Transverse colon (tissue), 4 donors: ENCODE data around the gene VPS35.

Experiments
- EP300 ChIP-seq: sonication (generic); formaldehyde crosslinking; IDR thresholded peaks from one replicate; pipeline ENCODE4 v1.6.1; 2017; ENCODE audit warnings: antibody characterized with exemption, low read depth
- POLR2A ChIP-seq: fragments of 450-650 bp; IDR thresholded peaks from one replicate; pipeline ENCODE4 v1.6.1; 2016; ENCODE audit warnings: antibody characterized with exemption, mild to moderate bottlenecking, moderate library complexity
- POLR2AphosphoS5 ChIP-seq, 3 donors: sonication (generic); formaldehyde crosslinking; IDR thresholded peaks; one replicate each; pipeline ENCODE4 v1.6.1; 2016; ENCODE audit warnings: antibody characterized with exemption in 3 of 3
- TF ChIP-seq, protein P1 (sequence below), 5 experiments: fragments of 200-600 bp in 3 of 5; fragments of 450-650 bp in 2 of 5; sonication (generic) in 3 of 5; IDR thresholded peaks; 1 replicate in 2 of 5; 2 replicates in 3 of 5; pipeline ENCODE4 v1.5.1; 2016 to 2017; ENCODE audit warnings: antibody characterized with exemption in 5 of 5, inconsistent platforms in 3 of 5, mild to moderate bottlenecking in 2 of 5, moderate library complexity in 1 of 5

DNA sequence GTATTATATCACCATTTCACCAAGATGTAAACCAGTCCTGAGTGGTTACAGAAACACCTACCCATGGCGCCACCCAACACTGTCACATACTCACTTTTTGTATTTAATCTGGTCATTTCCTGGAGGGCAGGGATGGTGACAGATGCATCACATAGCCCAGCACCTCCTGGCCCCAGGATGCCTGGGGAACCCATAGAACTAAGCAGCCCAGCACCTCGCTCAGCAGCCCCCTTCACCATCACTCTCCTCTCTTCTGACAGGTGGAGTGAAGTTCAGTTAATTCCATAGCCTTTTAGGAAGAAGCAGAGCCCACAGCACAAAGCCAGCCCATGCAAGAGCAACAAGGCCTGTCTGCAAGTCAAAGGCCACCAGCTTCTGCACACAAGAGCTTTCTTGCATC is 31.6 kb upstream of the VPS35 start:
- TF ChIP-seq, protein P1, sequence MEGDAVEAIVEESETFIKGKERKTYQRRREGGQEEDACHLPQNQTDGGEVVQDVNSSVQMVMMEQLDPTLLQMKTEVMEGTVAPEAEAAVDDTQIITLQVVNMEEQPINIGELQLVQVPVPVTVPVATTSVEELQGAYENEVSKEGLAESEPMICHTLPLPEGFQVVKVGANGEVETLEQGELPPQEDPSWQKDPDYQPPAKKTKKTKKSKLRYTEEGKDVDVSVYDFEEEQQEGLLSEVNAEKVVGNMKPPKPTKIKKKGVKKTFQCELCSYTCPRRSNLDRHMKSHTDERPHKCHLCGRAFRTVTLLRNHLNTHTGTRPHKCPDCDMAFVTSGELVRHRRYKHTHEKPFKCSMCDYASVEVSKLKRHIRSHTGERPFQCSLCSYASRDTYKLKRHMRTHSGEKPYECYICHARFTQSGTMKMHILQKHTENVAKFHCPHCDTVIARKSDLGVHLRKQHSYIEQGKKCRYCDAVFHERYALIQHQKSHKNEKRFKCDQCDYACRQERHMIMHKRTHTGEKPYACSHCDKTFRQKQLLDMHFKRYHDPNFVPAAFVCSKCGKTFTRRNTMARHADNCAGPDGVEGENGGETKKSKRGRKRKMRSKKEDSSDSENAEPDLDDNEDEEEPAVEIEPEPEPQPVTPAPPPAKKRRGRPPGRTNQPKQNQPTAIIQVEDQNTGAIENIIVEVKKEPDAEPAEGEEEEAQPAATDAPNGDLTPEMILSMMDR (IDR thresholded peaks at IDR 0.05): no peak
- TF ChIP-seq POLR2AphosphoS5 (IDR thresholded peaks at IDR 0.05): no peak
- no peak for TF ChIP-seq POLR2A
- TF ChIP-seq EP300: no peak
